HG02973 (cell line): ENCODE data around the gene ARHGAP9.
"Not testable (repeated sequence)": the region's sequence is repeated elsewhere in the genome, so short reads cannot be mapped to it uniquely, and the experiment has no call there.

Experiments used
- ATAC-seq: cut with Tn5 transposase; IDR thresholded peaks from one replicate; pipeline ENCODE4 v1.9.1; 2021; ENCODE audit warnings: moderate library complexity; ENCODE audit not compliant: unreplicated experiment

ARHGAP9 gene

GRCh38 chr12:57517718-57518117 lies 38.1 kb upstream of the ARHGAP9 start:
- not testable (repeated sequence) for ATAC-seq

- ATAC-seq, result no peak
Observed at GRCh38 chr12:57517187-57517586, 37.5 kb upstream of the ARHGAP9 start.

GRCh38 chr12:57516617-57517153 lies 37.0 kb upstream of the ARHGAP9 start:
- no peak for ATAC-seq

- no peak for ATAC-seq
Observed at GRCh38 chr12:57515934-57516541, 36.4 kb upstream of the ARHGAP9 start.

GRCh38 chr12:57515408-57515933 lies 35.8 kb upstream of the ARHGAP9 start:
- no peak for ATAC-seq

- no peak for ATAC-seq
Observed at GRCh38 chr12:57514720-57515407, 35.2 kb upstream of the ARHGAP9 start.

GRCh38 chr12:57514246-57514645 lies 34.6 kb upstream of the ARHGAP9 start:
- ATAC-seq, result not testable (repeated sequence)

- not testable (repeated sequence) for ATAC-seq
Observed at GRCh38 chr12:57513677-57514076, 34.0 kb upstream of the ARHGAP9 start.

GRCh38 chr12:57513266-57513665 lies 33.6 kb upstream of the ARHGAP9 start:
- ATAC-seq, result no peak

GRCh38 chr12:57512665-57513064 lies 33.0 kb upstream of the ARHGAP9 start:
- no peak for ATAC-seq

GRCh38 chr12:57511588-57512325 lies 32.1 kb upstream of the ARHGAP9 start:
- ATAC-seq, result no peak

- ATAC-seq, result no peak
Observed at GRCh38 chr12:57511161-57511560, 31.5 kb upstream of the ARHGAP9 start.

- ATAC-seq, result not testable (repeated sequence)
Observed at GRCh38 chr12:57507796-57508195, 28.1 kb upstream of the ARHGAP9 start.

- ATAC-seq, result not testable (repeated sequence)
Observed at GRCh38 chr12:57506541-57506940, 26.9 kb upstream of the ARHGAP9 start.

GRCh38 chr12:57502311-57502969 lies 22.8 kb upstream of the ARHGAP9 start:
- ATAC-seq, result not testable (repeated sequence)

GRCh38 chr12:57500213-57500612 lies 20.5 kb upstream of the ARHGAP9 start:
- ATAC-seq, result no peak

- no peak for ATAC-seq
Observed at GRCh38 chr12:57498571-57498970, 18.9 kb upstream of the ARHGAP9 start.

- ATAC-seq, result no peak
Observed at GRCh38 chr12:57498132-57498502, 18.5 kb upstream of the ARHGAP9 start.

GRCh38 chr12:57497223-57498131 lies 17.8 kb upstream of the ARHGAP9 start:
- ATAC-seq, result no peak

- ATAC-seq, result no peak
Observed at GRCh38 chr12:57496822-57497221, 17.2 kb upstream of the ARHGAP9 start.
